GM23338 (cell line): ENCODE data around the gene MARCHF3. TPM values are rescaled to one million over a fixed set of nuclear protein-coding genes. Genes with fewer than 3 reads are reported as not detected.

ENCODE experiments used
- ATAC-seq: fragments of 200-7000 bp; cut with Tn5 transposase; 3 replicates; pipeline ENCODE4 v1.9.1; 2020
- DNase-seq: peaks from one replicate; pipeline ENCODE4 v3.0.0-alpha.2; 2015; ENCODE audit warnings: low spot score
- H2AFZ ChIP-seq: fragments of 200-600 bp; sonication (generic); 2 replicates; pipeline ENCODE4 v1.8.0; 2016; ENCODE audit warnings: antibody characterized with exemption, mild to moderate bottlenecking, moderate library complexity
- H3F3A ChIP-seq: fragments of 200-600 bp; sonication (generic); replicated peaks from 2 replicates; pipeline ENCODE4 v1.8.0; 2017; ENCODE audit warnings: antibody characterized with exemption, mixed run types, low read depth
- H3K27ac ChIP-seq: fragments of 200-600 bp; sonication (generic); 2 replicates; pipeline ENCODE4 v1.6.1; 2016; ENCODE audit warnings: low read depth
- H3K27me3 ChIP-seq: fragments of 200-600 bp; sonication (generic); 2 replicates; pipeline ENCODE4 v1.8.0; 2016; ENCODE audit warnings: mild to moderate bottlenecking, mixed run types, moderate library complexity; ENCODE audit not compliant: insufficient read depth
- H3K36me3 ChIP-seq: fragments of 200-600 bp; sonication (generic); 2 replicates; pipeline ENCODE4 v1.8.0; 2016; ENCODE audit warnings: mild to moderate bottlenecking; ENCODE audit not compliant: insufficient read depth
- H3K4me1 ChIP-seq: fragments of 200-600 bp; sonication (generic); 2 replicates; pipeline ENCODE4 v1.8.0; 2016; ENCODE audit warnings: mild to moderate bottlenecking, moderate library complexity; ENCODE audit not compliant: insufficient read depth
- H3K4me2 ChIP-seq: fragments of 200-600 bp; sonication (generic); 2 replicates; pipeline ENCODE4 v1.7.1; 2017; ENCODE audit warnings: mixed run types
- H3K4me3 ChIP-seq: fragments of 200-600 bp; sonication (generic); 2 replicates; pipeline ENCODE4 v1.6.1; 2016; ENCODE audit warnings: mixed run types
- H3K79me2 ChIP-seq: fragments of 200-600 bp; sonication (generic); replicated peaks from 2 replicates; pipeline ENCODE4 v1.8.0; 2017; ENCODE audit warnings: mild to moderate bottlenecking; ENCODE audit not compliant: insufficient read depth
- H3K9me2 ChIP-seq: fragments of 200-600 bp; sonication (generic); 2 replicates; pipeline ENCODE4 v1.8.0; 2017; ENCODE audit not compliant: insufficient read depth
- H4K20me1 ChIP-seq: fragments of 200-600 bp; sonication (generic); replicated peaks from 2 replicates; pipeline ENCODE4 v1.8.0; 2017; ENCODE audit warnings: mild to moderate bottlenecking; ENCODE audit not compliant: insufficient read depth
- H3K27ac Mint-ChIP-seq: 2 replicates; pipeline ENCODE4 v1.8.0; 2020; ENCODE audit warnings: inconsistent platforms, mild to moderate bottlenecking, moderate library complexity, mixed read lengths
- H3K27me3 Mint-ChIP-seq: 3 replicates; pipeline ENCODE4 v1.8.0; 2022; ENCODE audit warnings: low read depth, mild to moderate bottlenecking, moderate library complexity, mixed read lengths, inconsistent platforms; ENCODE audit not compliant: insufficient read depth, poor library complexity
- H3K36me3 Mint-ChIP-seq: 3 replicates; pipeline ENCODE4 v1.8.0; 2021; ENCODE audit warnings: low read depth, mild to moderate bottlenecking, inconsistent platforms, moderate library complexity, mixed read lengths
- H3K4me1 Mint-ChIP-seq: 3 replicates; pipeline ENCODE4 v1.8.0; 2020; ENCODE audit warnings: mild to moderate bottlenecking, inconsistent platforms, mixed read lengths
- H3K4me3 Mint-ChIP-seq: 3 replicates; pipeline ENCODE4 v1.8.0; 2021; ENCODE audit warnings: moderate library complexity, mild to moderate bottlenecking, inconsistent platforms, mixed read lengths
- H3K9me3 Mint-ChIP-seq: 3 replicates; pipeline ENCODE4 v1.8.0; 2020; ENCODE audit warnings: moderate library complexity, mild to moderate bottlenecking, inconsistent platforms, mixed read lengths
- CTCF ChIP-seq, 2 experiments: fragments of 200-600 bp in 1 of 2; sonication (generic) in 1 of 2; conservative IDR thresholded peaks; 2 replicates each; pipeline versions ENCODE4 v1.5.1 to v1.6.1; 2016 to 2017; ENCODE audit warnings: antibody characterized with exemption in 2 of 2, low read depth in 2 of 2, mild to moderate bottlenecking in 2 of 2, moderate library complexity in 1 of 2
- EZH2 ChIP-seq: fragments of 200-600 bp; sonication (generic); IDR thresholded peaks from one replicate; pipeline ENCODE4 v1.8.0; 2017; ENCODE audit warnings: antibody characterized with exemption, mild to moderate bottlenecking, low read depth; ENCODE audit not compliant: unreplicated experiment
- EZH2phosphoT487 ChIP-seq: fragments of 200-600 bp; sonication (generic); IDR thresholded peaks from one replicate; pipeline ENCODE4 v1.8.1; 2018; ENCODE audit warnings: antibody characterized with exemption; ENCODE audit not compliant: unreplicated experiment
- ZNF462 ChIP-seq: fragments of 250-450 bp; sonication (Bioruptor Pico); IDR thresholded peaks from 2 replicates; pipeline ENCODE4 v1.5.0; 2020; ENCODE audit warnings: mild to moderate bottlenecking, moderate library complexity
- polyA plus RNA-seq: library from polyadenylated mRNA; unstranded; fragments of >200 nt; fragmentation: Nextera tagmentation; extraction: Ambion mirVana; gene quantifications from 2 replicates; pipeline ENCODE4 v1.2.1, GENCODE V29; 2016
- total RNA-seq: library from RNA; depleted of rRNA; stranded (reverse); fragments of >200 nt; shearing (Covaris generic); gene quantifications from 2 replicates; pipeline ENCODE4 v1.2.3, GENCODE V29; 2014

The MARCHF3 gene
- total and polyA plus RNA-seq, 2 experiments from 2014 or later = 7.0 to 12.7 TPM

GRCh38 chr5:126937771-126938170 lies 92.6 kb downstream of the MARCHF3 start:
- no peaks in the 10 kb centered on the region for H3K79me2 ChIP-seq
- H3K27me3 Mint-ChIP-seq = peaks cover 2% of the 10 kb centered on the region
- H3K27ac ChIP-seq = no peak overlapping the region; the same call in 1 of the 2 replicates
- H3K36me3 Mint-ChIP-seq = no peaks in the 10 kb centered on the region
- DNase-seq (no peak), ATAC-seq (no peak)
- no peaks in the 10 kb centered on the region for H3K9me3 Mint-ChIP-seq
- no peak overlapping the region for H3K4me2 ChIP-seq
- H3K4me1 ChIP-seq = peaks cover 11% of the 10 kb centered on the region
- H2AFZ ChIP-seq = no peak overlapping the region
- H3K4me3 Mint-ChIP-seq = no peak overlapping the region
- no peaks in the 10 kb centered on the region for H4K20me1 ChIP-seq
- no peak overlapping the region for H3K27ac Mint-ChIP-seq
- peaks cover 26% of the 10 kb centered on the region for H3K4me1 Mint-ChIP-seq
- no peaks in the 10 kb centered on the region for H3F3A ChIP-seq
- no peaks in the 10 kb centered on the region for H3K9me2 ChIP-seq
- TF ChIP-seq EZH2phosphoT487 (no peak), ZNF462 (CRISPR knock-in tag) (no peak)
- no peak overlapping the region for H3K4me3 ChIP-seq
- H3K36me3 ChIP-seq = 0 out of 2 replicates have a peak, but pooled peaks cover 2% of the 10 kb centered on the region
- H3K27me3 ChIP-seq = no peaks in the 10 kb centered on the region

- Mint-ChIP-seq H3K27me3 (peaks cover 2% of the 10 kb centered on the region), H3K9me3 (no peaks in the 10 kb centered on the region), H3K4me1 (peaks cover 26% of the 10 kb centered on the region), H3K36me3 (no peaks in the 10 kb centered on the region), H3K4me3 (no peak overlapping the region), H3K27ac (no peak overlapping the region)
- H3K4me3 ChIP-seq = no peak overlapping the region
- H3K9me2 ChIP-seq = no peaks in the 10 kb centered on the region
- no peak for ATAC-seq
- H4K20me1 ChIP-seq = no peaks in the 10 kb centered on the region
- H3K4me2 ChIP-seq = no peak overlapping the region
- no peak for DNase-seq
- H3K4me1 ChIP-seq = peaks cover 11% of the 10 kb centered on the region
- TF ChIP-seq CTCF (conservative IDR thresholded peaks at IDR 0.05; ENCODE audit: low read depth in 2 of 2) (peak in 1 of 2 experiments; percentile 26; a peak in 2 of 4 replicates), EZH2 (no peak)
- H3K79me2 ChIP-seq = no peaks in the 10 kb centered on the region
- H2AFZ ChIP-seq = no peak overlapping the region
- H3K27ac ChIP-seq = 0 out of 2 replicates have a peak overlapping the region, but pooled peaks have one; percentile 39
- no peaks in the 10 kb centered on the region for H3F3A ChIP-seq
- H3K36me3 ChIP-seq = 0 out of 2 replicates have a peak, but pooled peaks cover 3% of the 10 kb centered on the region
- no peaks in the 10 kb centered on the region for H3K27me3 ChIP-seq
Observed at GRCh38 chr5:126936775-126937418, 93.5 kb downstream of the MARCHF3 start.
